HG03565 (cell line): ENCODE measurements around the gene VSIG10L.

Source experiments
- ATAC-seq: cut with Tn5 transposase; IDR thresholded peaks from one replicate; pipeline ENCODE4 v1.9.1; 2021; ENCODE audit warnings: mild to moderate bottlenecking, moderate library complexity; ENCODE audit not compliant: unreplicated experiment

VSIG10L gene

GRCh38 chr19:51341976-51342580, at the start of gene VSIG10L:
TSS of gene VSIG10L (minus strand) at chr19:51342139. CDS start at chr19:51342124, 15 bp downstream.
- no peak for ATAC-seq

DNA sequence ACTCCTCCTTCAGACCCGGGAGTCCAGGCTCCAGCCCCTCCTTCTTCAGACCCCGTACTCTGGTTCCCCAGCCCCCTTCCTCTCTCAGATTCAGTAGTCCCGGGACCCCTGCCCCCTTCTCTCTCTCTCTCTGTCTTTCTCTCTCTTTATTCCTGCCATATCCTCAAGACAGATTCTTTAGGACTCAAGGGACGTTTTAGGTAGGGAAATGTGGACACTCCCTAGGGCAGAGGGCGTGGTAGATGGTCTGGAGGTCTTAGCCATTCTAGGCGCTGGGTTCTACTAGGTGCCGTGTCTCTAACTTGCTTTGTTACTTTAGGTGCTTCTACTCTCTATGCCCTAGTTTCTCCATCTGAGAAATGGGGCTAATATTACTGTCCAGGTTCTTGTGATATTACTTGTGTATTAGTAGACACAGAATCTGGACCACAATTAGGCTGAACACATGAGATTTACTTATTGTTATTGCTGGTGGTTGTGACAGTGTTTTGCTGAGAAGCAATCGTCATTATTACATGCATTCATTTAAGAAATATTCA, 49.2 kb upstream of the VSIG10L start:
- no peak for ATAC-seq

DNA sequence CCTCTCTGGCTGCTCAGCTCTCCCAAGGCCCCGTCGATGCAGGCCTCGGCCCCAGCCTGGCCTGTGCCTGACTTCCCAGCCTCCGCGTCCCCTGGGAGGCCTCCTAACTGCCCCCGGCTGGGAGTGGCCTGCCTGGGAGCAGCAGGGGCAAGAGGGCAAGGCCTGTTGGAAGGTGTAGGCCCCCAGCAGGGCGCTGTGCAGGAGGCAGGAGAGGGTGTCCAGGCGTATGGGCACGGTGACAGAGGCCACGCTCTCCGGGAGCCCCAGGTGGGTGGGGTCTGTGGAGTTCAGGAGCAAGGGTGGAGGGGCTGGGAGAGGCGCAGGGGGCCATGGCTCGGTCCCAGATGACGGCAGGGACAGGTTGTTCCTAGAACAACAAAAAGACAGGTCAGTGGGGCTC, 47.2 kb upstream of the VSIG10L start:
- ATAC-seq: no peak

GRCh38 chr19:51387924-51388389, 46.0 kb upstream of the VSIG10L start, which contains the start of gene LIM2:
TSS of gene LIM2 (minus strand) at chr19:51387974. CDS start at chr19:51387443, 531 bp downstream.
- no peak for ATAC-seq

- ATAC-seq: no peak
These were observed 45.1 kb upstream of the VSIG10L start for GRCh38 chr19:51386882-51387520.

DNA sequence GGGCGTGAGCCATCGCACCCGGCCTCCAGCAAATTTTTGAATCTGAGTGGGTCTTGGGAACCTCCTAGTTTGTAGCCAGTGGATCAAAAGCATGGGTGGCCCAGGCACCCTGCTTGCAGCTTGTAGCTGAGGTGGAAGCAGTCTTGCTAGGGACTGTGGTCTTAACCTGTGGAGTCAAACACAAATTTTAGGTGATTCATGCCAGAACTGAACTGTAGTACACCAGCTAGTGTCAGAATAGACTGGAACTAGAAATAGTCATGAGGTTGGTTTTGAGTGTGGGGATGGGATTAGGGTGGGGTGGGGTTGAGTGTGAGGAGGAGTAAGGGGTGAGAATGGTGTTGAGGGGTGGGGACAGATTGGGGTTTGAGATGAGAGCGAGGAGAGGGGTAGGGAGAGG, 40.1 kb upstream of the VSIG10L start:
- no peak for ATAC-seq

- no peak for ATAC-seq
These were observed 38.4 kb upstream of the VSIG10L start for GRCh38 chr19:51380379-51380778.

- no peak for ATAC-seq
These were observed 35.5 kb upstream of the VSIG10L start for GRCh38 chr19:51377422-51377821.

DNA sequence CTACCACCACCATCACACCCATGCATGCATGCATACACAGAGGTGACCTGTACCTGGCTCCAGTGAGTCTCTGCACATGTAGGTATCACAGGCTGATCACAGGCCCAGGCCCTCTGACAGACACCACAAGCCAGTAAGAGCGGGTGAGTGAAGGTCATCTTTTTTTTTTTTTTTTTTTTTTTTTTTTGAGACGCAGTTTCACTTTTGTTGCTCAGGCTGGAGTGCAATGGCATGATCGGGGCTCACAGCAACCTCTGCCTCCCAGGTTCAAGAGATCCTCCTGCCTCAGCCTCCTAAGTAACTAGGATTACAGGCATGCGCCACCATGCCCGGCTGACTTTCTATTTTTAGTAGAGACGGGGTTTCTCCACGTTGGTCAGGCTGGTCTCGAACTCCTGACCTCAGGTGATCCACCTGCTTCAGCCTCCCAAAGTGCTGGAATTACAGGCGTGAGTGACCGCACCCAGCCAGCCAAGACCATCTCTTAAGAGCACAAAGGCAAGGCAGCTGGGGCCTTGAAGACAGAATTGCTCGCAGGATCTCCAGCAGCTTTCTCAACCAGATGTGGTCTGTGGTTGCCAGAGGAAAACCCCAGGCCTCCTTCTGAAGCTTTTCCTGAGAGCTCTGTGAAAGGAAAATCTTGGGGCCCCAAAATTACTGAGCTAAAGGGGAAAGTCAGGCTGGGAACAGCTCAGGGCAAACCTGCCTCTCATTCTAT, 33.7 kb upstream of the VSIG10L start:
- ATAC-seq: no peak

GRCh38 chr19:51372649-51373504, 30.9 kb upstream of the VSIG10L start, which contains the start of gene NKG7:
TSS of gene NKG7 (minus strand) at chr19:51372654. CDS start at chr19:51372535, 119 bp downstream.
- ATAC-seq: no peak

DNA sequence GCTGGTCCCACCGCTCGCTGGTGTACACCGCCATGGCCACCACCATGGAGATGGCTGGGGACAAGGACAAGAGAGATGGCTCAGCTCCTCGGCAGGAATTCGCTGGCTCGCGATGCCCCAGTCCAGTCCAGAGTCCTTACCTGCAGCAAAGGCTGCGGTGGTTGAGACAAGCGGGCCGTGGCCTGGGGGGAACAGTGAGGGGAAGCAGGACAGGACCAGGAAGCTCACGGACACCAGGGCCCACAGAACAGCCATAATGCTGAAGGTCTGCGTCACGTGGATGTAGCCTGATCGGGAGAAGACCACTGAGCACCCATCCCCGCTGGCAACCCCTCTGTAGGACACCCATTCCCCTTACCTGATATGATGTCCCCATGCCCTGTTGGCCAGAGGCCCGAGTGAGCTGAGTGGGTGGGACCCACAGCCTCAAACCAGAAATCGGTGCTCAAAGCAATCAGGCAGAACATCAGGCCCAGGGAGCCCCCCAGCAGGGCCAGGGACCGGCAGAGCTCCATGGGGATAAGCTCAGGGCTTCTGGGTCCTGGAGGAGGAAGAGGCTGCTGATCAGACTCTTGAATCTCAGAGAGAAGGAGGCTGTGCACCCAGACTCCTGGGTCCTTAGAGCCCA, 30.2 kb upstream of the VSIG10L start:
- no peak for ATAC-seq

GRCh38 chr19:51371186-51371690, 29.3 kb upstream of the VSIG10L start:
- no peak for ATAC-seq

DNA sequence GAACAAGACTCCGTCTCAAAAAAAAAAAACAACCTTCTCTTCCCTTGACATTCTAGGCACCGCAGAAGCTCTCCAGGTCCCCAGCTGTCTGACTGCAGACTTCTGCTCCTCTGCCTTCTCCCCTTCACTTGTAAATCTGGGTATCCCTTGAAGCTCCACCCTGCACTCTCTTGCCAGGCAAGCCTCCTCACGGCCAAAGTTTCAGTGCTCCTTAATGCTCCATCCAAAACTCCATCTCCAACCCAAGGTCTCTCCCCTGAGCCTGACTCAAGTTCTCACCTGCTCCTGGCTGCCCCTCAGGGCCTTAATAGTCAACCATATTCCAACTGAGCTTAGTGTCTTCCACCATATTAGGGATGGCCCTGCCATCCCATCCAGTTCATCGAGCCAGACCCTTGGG, 28.3 kb upstream of the VSIG10L start:
- no peak for ATAC-seq

GRCh38 chr19:51368366-51369282, 26.7 kb upstream of the VSIG10L start, which contains the start of gene CLDND2:
TSS of gene CLDND2 (minus strand) at chr19:51369003. CDS start at chr19:51368577, 426 bp downstream.
- no peak for ATAC-seq

DNA sequence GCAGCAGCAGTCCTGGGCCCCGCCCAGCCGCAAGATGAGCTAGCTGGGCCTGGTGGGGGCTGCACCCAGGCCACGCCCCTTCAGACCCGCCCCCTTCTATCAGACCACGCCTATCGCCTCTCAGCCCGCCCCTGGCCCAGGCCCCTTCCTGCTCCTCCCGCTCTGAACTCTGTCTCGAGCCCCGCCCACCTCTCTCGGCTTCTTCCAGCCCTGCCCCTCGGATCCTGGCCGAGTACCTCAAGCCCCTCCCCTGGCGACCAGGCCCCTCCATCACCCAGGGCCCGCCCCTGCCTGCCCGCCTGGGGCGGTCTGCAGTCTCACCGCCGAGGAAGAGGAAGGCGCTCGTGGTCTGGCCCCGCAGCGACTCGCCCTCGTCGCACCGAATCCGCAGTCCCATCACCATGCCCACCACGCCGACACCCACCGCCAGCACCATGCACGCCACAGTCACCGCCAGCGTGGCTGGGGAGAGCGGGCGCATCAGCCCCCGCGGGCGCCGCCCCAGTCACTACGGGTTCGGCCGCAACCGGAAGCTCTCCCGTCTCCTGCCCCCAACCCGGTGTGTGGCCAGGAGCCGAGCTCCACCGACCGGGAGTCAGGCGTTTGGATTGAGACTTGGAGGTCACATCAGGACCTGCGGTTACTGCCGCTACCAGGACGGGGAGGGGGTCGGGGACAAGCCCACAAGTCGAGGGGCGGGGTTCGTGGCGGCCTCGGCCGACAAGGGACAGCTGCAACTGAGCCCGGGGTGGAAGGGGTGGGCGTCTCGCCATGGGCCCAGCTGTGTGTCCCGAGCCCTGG, 25.8 kb upstream of the VSIG10L start:
- ATAC-seq: peak; percentile 50

DNA sequence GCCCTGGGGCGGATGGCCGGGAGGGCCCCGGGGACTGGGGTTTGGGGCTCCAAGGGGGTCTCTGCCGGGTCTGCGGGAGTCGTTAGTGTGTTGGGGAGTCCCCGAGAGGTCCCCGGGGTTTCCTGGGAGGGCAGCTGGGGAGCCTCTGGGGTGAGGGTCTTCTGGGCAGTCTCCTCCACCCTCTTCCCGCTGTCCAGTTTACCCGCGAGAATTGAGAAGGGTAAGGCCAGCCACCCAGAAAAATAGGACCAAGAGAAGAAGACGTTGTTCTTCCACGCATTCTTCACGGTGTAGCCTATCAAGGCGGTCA, 25.3 kb upstream of the VSIG10L start:
- no peak for ATAC-seq

DNA sequence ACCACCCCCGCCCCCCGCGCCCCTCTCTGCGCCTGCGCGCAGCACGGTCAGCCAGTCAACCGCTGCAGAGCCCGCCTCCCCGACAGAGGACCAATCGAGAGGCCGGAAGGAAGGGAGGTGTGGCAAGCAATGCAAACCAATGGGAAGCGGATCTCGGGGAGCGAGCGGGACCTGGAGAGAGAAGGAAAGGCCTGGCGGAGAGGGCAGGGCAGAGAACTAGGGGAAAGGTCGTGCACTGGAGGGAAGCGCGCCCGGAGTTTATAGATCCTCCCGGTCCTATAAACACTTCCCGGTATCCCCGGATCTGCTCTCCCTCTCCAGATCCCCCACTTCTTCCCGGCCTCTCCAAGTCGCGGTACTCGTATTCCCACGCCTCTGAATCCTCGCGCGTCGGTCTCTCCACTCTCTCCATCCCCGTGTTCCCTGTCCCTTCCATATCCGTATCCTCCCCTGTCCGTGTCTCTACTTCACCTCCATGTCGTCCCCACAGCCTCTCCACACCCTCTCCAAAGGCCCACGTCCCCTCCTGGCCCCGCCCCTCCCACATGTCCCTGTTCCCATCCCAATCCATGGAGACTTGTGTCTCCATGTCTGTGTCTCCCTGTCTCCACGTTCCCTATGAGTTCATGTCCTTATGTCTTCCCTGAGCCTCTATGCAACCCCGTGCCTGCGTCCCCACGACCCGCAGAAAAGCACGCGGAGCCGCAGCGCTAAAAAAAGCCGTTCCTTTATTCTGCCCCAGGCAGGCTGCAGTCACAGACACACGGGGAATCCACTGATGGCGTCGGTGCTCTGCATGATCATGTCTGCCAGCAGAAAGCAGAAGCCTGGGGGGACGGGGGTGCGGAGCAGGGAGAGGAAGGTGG, 24.7 kb upstream of the VSIG10L start:
- ATAC-seq: no peak
